ENCODE data around the gene FAM156B.
"Not testable (repeated sequence)": the region's sequence is repeated elsewhere in the genome, so short reads cannot be mapped to it uniquely, and the experiment has no call there.

The FAM156B gene

GRCh38 chrX:52923781-52924241 is 26.7 kb downstream of the FAM156B start:
- no peak for DNase-seq (ENCODE audit: low spot score)

- DNase-seq (ENCODE audit: low spot score), result not testable (repeated sequence)
Measured at GRCh38 chrX:52930214-52930613, 33.1 kb downstream of the FAM156B start.

GRCh38 chrX:52933213-52933612 is 36.1 kb downstream of the FAM156B start:
- DNase-seq (ENCODE audit: low spot score), result no peak

- no peak for DNase-seq (ENCODE audit: low spot score)
Measured at GRCh38 chrX:52933976-52934703, 37.0 kb downstream of the FAM156B start.

- peak; percentile 94 for DNase-seq (ENCODE audit: low spot score)
Measured at GRCh38 chrX:52934704-52935469, 37.8 kb downstream of the FAM156B start.

- DNase-seq (ENCODE audit: low spot score), result not testable (repeated sequence)
Measured at GRCh38 chrX:52935470-52935784, 38.3 kb downstream of the FAM156B start.

- DNase-seq (ENCODE audit: low spot score), result not testable (repeated sequence)
Measured at GRCh38 chrX:52940704-52941103, 43.6 kb downstream of the FAM156B start.

GRCh38 chrX:52941728-52942127 is 44.6 kb downstream of the FAM156B start:
- DNase-seq (ENCODE audit: low spot score), result not testable (repeated sequence)

GRCh38 chrX:52945838-52946494 is 48.8 kb downstream of the FAM156B start:
- not testable (repeated sequence) for DNase-seq (ENCODE audit: low spot score)

GRCh38 chrX:52947501-52947900 is 50.4 kb downstream of the FAM156B start:
- not testable (repeated sequence) for DNase-seq (ENCODE audit: low spot score)

GRCh38 chrX:52948265-52948664 is 51.1 kb downstream of the FAM156B start:
- DNase-seq (ENCODE audit: low spot score), result not testable (repeated sequence)

GRCh38 chrX:52949325-52949724 is 52.2 kb downstream of the FAM156B start:
- DNase-seq (ENCODE audit: low spot score), result not testable (repeated sequence)

- DNase-seq (ENCODE audit: low spot score), result not testable (repeated sequence)
Measured at GRCh38 chrX:52949884-52950283, 52.8 kb downstream of the FAM156B start.

Data from ecto neural progenitor cell (in vitro differentiated cells).